Measurements from ENCODE around the gene C2CD2L.

- TF ChIP-seq CTCF (conservative IDR thresholded peaks at IDR 0.05) (no peak), EZH2 (IDR thresholded peaks at IDR 0.05; ENCODE audit: low read depth) (no peak)
These were observed 19.6 kb downstream of the C2CD2L start for GRCh38 chr11:119126675-119127268.

All from PC-9 (cell line).